ENCODE data around the gene SH2D2A.

GRCh38 chr1:156852418-156852874, 35.8 kb upstream of the SH2D2A start:
- TF ChIP-seq POLR2AphosphoS5 (IDR thresholded peaks at IDR 0.05; ENCODE audit: insufficient read depth, low read depth, low read length) (no peak), CTCF (IDR thresholded peaks at IDR 0.05; ENCODE audit: extremely low read depth in 1 of 2, insufficient read depth in 1 of 2, low read depth in 1 of 2, low read length in 2 of 2) (no peak)

Measured in endothelial cell of umbilical vein (primary cell).